ENCODE results near the gene EPYC.

Gene EPYC

DNA sequence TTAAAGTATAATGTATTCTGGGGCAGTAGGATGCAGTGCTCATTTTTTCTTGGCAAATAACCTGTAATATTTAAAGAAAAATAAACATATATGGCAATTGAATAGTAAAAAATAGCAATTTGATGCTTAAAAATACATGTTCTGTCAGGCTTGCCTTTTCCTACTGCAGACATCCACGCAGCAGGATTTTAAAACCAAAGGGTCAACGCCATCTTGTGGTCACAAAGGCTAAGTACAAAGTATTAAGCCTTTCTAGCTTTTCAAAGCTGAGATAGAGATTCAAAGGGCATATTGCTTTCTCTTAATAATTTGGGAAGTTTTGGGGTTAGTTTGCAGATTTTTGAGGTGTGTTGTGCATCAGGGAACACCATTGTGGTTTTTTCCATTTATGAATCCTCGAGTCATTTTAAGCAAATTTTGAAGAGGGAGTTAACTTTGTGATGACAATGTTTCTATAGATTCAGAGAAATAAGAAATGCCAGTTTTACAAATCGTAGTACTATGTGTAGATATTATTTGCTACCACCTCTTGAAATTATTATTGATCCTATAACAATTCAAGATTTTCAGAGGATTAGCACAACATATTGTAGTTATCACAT, 45.1 kb downstream of the EPYC start:
- peak; percentile 18 for DNase-seq

DNA sequence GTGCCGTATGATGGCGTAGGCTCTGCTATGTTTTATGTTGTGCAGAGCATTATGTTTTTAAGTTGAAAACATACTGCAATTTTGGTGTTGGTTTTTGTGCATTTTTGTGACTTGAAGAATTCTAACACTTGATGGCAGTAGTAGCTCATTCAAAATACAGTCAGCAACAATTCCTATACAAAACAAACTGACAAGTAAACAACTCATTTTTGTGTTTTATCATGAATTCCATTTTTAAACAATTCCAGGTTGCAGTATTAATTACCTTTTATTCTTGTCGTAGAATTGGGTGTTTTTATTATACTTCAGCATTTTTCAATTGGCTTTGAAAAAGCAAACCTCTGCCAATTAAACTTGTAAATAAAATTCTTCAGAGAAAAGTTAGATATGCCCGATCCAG, 45.7 kb downstream of the EPYC start:
- TF ChIP-seq EZH2 (IDR thresholded peaks at IDR 0.05; ENCODE audit: borderline replicate concordance, low read depth, low read length, severe bottlenecking) = no peak
- TF ChIP-seq, protein P1, sequence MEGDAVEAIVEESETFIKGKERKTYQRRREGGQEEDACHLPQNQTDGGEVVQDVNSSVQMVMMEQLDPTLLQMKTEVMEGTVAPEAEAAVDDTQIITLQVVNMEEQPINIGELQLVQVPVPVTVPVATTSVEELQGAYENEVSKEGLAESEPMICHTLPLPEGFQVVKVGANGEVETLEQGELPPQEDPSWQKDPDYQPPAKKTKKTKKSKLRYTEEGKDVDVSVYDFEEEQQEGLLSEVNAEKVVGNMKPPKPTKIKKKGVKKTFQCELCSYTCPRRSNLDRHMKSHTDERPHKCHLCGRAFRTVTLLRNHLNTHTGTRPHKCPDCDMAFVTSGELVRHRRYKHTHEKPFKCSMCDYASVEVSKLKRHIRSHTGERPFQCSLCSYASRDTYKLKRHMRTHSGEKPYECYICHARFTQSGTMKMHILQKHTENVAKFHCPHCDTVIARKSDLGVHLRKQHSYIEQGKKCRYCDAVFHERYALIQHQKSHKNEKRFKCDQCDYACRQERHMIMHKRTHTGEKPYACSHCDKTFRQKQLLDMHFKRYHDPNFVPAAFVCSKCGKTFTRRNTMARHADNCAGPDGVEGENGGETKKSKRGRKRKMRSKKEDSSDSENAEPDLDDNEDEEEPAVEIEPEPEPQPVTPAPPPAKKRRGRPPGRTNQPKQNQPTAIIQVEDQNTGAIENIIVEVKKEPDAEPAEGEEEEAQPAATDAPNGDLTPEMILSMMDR (IDR thresholded peaks at IDR 0.05; ENCODE audit: borderline replicate concordance, extremely low read depth, low read length, poor library complexity, severe bottlenecking) = peak; percentile 25

More for the DNA sequence above, 45.1 kb downstream of the EPYC start:
- no peak overlapping the region for H3K4me3 ChIP-seq (ENCODE audit: low read depth in 1 of 2, low read length in 2 of 2)
- no peak overlapping the region for H3K9ac ChIP-seq (ENCODE audit: low read depth, low read length)
- ATAC-seq (ENCODE audit: insufficient read depth, low read depth) = peak; percentile 84
- TF ChIP-seq, protein P1 (IDR thresholded peaks at IDR 0.05; ENCODE audit: borderline replicate concordance, extremely low read depth, low read length, poor library complexity, severe bottlenecking) = peak; percentile 80
- TF ChIP-seq EZH2 (IDR thresholded peaks at IDR 0.05; ENCODE audit: borderline replicate concordance, low read depth, low read length, severe bottlenecking) = no peak
- no peaks in the 10 kb centered on the region for H3K9me3 ChIP-seq (ENCODE audit: insufficient read depth, low read length, severe bottlenecking)
- no peaks in the 10 kb centered on the region for H3K4me1 ChIP-seq (ENCODE audit: insufficient read depth, low read length)
- no peaks in the 10 kb centered on the region for H3K79me2 ChIP-seq (ENCODE audit: insufficient read depth, low read length)
- H3K27ac ChIP-seq (ENCODE audit: low read length) = no peak overlapping the region
- H3K36me3 ChIP-seq (ENCODE audit: insufficient read depth, low read length) = no peaks in the 10 kb centered on the region
- H4K20me1 ChIP-seq (ENCODE audit: insufficient read depth, low read length) = no peaks in the 10 kb centered on the region
- no peak overlapping the region for H3K4me2 ChIP-seq (ENCODE audit: insufficient read depth, low read length)
- no peak overlapping the region for H2AFZ ChIP-seq (ENCODE audit: low read depth, low read length)
- H3K27me3 ChIP-seq (ENCODE audit: insufficient read depth, low read length, poor library complexity) = no peaks in the 10 kb centered on the region

DNA sequence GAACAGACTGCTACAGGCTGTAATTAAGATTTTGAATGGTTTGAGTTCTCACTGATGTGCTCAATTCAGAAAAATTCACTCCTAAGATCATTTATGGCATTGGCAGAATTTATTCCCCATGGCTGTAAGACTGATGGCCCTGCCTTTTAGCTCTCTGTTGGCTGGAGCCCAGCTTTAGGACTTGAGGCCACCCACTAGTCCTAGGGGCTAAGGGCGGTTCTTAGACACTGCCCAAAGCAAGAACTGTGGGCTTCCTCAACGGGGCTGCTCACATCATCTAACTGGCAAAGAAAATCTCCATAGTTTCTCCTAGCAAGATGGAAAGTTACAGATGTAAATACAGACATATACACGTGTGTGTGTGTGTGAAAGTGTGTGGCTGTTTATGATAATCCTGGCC, 46.4 kb downstream of the EPYC start:
- H3K27ac ChIP-seq (ENCODE audit: low read length) = no peak overlapping the region
- ATAC-seq (ENCODE audit: insufficient read depth, low read depth) (no peak), DNase-seq (no peak)
- H3K9me3 ChIP-seq (ENCODE audit: insufficient read depth, low read length, severe bottlenecking) = no peaks in the 10 kb centered on the region
- H4K20me1 ChIP-seq (ENCODE audit: insufficient read depth, low read length) = no peaks in the 10 kb centered on the region
- TF ChIP-seq, protein P1 (IDR thresholded peaks at IDR 0.05; ENCODE audit: borderline replicate concordance, extremely low read depth, low read length, poor library complexity, severe bottlenecking) = no peak
- no peak for TF ChIP-seq EZH2 (IDR thresholded peaks at IDR 0.05; ENCODE audit: borderline replicate concordance, low read depth, low read length, severe bottlenecking)
- no peaks in the 10 kb centered on the region for H3K4me1 ChIP-seq (ENCODE audit: insufficient read depth, low read length)
- H3K4me3 ChIP-seq (ENCODE audit: low read depth in 1 of 2, low read length in 2 of 2) = no peak overlapping the region
- H2AFZ ChIP-seq (ENCODE audit: low read depth, low read length) = no peak overlapping the region
- no peak overlapping the region for H3K4me2 ChIP-seq (ENCODE audit: insufficient read depth, low read length)
- no peaks in the 10 kb centered on the region for H3K36me3 ChIP-seq (ENCODE audit: insufficient read depth, low read length)
- H3K27me3 ChIP-seq (ENCODE audit: insufficient read depth, low read length, poor library complexity) = no peaks in the 10 kb centered on the region
- H3K79me2 ChIP-seq (ENCODE audit: insufficient read depth, low read length) = no peaks in the 10 kb centered on the region
- H3K9ac ChIP-seq (ENCODE audit: low read depth, low read length) = no peak overlapping the region

More for the DNA sequence above, 45.7 kb downstream of the EPYC start:
- no peaks in the 10 kb centered on the region for H3K9me3 ChIP-seq (ENCODE audit: insufficient read depth, low read length, severe bottlenecking)
- no peaks in the 10 kb centered on the region for H4K20me1 ChIP-seq (ENCODE audit: insufficient read depth, low read length)
- no peaks in the 10 kb centered on the region for H3K79me2 ChIP-seq (ENCODE audit: insufficient read depth, low read length)
- no peaks in the 10 kb centered on the region for H3K27me3 ChIP-seq (ENCODE audit: insufficient read depth, low read length, poor library complexity)
- ATAC-seq (ENCODE audit: insufficient read depth, low read depth) (no peak), DNase-seq (no peak)
- H3K4me3 ChIP-seq (ENCODE audit: low read depth in 1 of 2, low read length in 2 of 2) = no peak overlapping the region
- H2AFZ ChIP-seq (ENCODE audit: low read depth, low read length) = no peak overlapping the region
- no peaks in the 10 kb centered on the region for H3K36me3 ChIP-seq (ENCODE audit: insufficient read depth, low read length)
- no peaks in the 10 kb centered on the region for H3K4me1 ChIP-seq (ENCODE audit: insufficient read depth, low read length)
- no peak overlapping the region for H3K27ac ChIP-seq (ENCODE audit: low read length)
- no peak overlapping the region for H3K4me2 ChIP-seq (ENCODE audit: insufficient read depth, low read length)
- H3K9ac ChIP-seq (ENCODE audit: low read depth, low read length) = no peak overlapping the region
